Skeletal muscle tissue (tissue), 4 donors: Measurements from ENCODE around the gene POT1. TPM values are rescaled to one million over a fixed set of nuclear protein-coding genes. Genes with fewer than 3 reads are reported as not detected.

Experiments used
- H3K27ac ChIP-seq: one replicate; pipeline ENCODE4 v1.7.0; 2013; ENCODE audit warnings: mild to moderate bottlenecking, low read depth, low read length, inconsistent platforms
- H3K27me3 ChIP-seq, 3 donors: one replicate each; pipeline ENCODE4 v1.7.0; 2013; ENCODE audit warnings: low read length in 3 of 3; ENCODE audit not compliant: control insufficient read depth in 3 of 3, insufficient read depth in 3 of 3
- H3K36me3 ChIP-seq, 3 donors: one replicate each; pipeline ENCODE4 v1.7.0; 2013; ENCODE audit warnings: low read length in 3 of 3; ENCODE audit not compliant: control insufficient read depth in 3 of 3, insufficient read depth in 3 of 3
- H3K4me1 ChIP-seq, 3 donors: one replicate each; pipeline ENCODE4 v1.7.0; 2013; ENCODE audit warnings: low read length in 3 of 3, mild to moderate bottlenecking in 3 of 3; ENCODE audit not compliant: control insufficient read depth in 3 of 3, insufficient read depth in 3 of 3
- H3K4me3 ChIP-seq, 3 donors: one replicate each; pipeline ENCODE4 v1.7.0; 2013; ENCODE audit warnings: low read length in 3 of 3
- H3K9ac ChIP-seq, 3 donors: one replicate each; pipeline ENCODE4 v1.7.0; 2013; ENCODE audit warnings: low read length in 3 of 3, mild to moderate bottlenecking in 3 of 3, moderate library complexity in 2 of 3, low read depth in 1 of 3
- H3K9me3 ChIP-seq, 3 donors: one replicate each; pipeline ENCODE4 v1.7.0; 2013; ENCODE audit warnings: low read length in 3 of 3; ENCODE audit not compliant: control insufficient read depth in 3 of 3
- total RNA-seq: library from RNA; depleted of rRNA; stranded (reverse); fragments of >200 nt; gene quantifications from one replicate; pipeline ENCODE4 v1.2.3, GENCODE V29; 2014
- donor health status: Osteomylitis.

POT1 gene
- total RNA-seq, 1 donor from 2014 or later: 50.1 TPM

GRCh38 chr7:124915242-124915641 is 14.4 kb downstream of the POT1 start:
- Histone ChIP-seq H3K36me3 (peaks cover 0 to 4% (median 0%) of the 10 kb centered on the region in 3 donors), H3K4me3 (no peak overlapping the region), H3K27me3 (no peaks in the 10 kb centered on the region), H3K27ac (no peak overlapping the region), H3K9ac (no peak overlapping the region), H3K9me3 (no peaks in the 10 kb centered on the region), H3K4me1 (no peaks in the 10 kb centered on the region)

- Histone ChIP-seq H3K9ac (no peak overlapping the region), H3K27me3 (no peaks in the 10 kb centered on the region), H3K9me3 (no peaks in the 10 kb centered on the region), H3K36me3 (peaks cover 0 to 4% (median 0%) of the 10 kb centered on the region in 3 donors), H3K4me1 (no peaks in the 10 kb centered on the region), H3K4me3 (no peak overlapping the region), H3K27ac (no peak overlapping the region)
Measured at GRCh38 chr7:124914298-124914697, 15.3 kb downstream of the POT1 start.

GRCh38 chr7:124912972-124913371 is 16.7 kb downstream of the POT1 start:
- Histone ChIP-seq H3K9me3 (no peaks in the 10 kb centered on the region), H3K9ac (no peak overlapping the region), H3K36me3 (peaks cover 0 to 4% (median 0%) of the 10 kb centered on the region in 3 donors), H3K4me1 (no peaks in the 10 kb centered on the region), H3K27ac (no peak overlapping the region), H3K27me3 (no peaks in the 10 kb centered on the region), H3K4me3 (no peak overlapping the region)

- no peak overlapping the region for H3K9ac ChIP-seq
- no peaks in the 10 kb centered on the region for H3K27me3 ChIP-seq
- H3K36me3 ChIP-seq: no peaks in the 10 kb centered on the region
- H3K27ac ChIP-seq: no peak overlapping the region
- H3K9me3 ChIP-seq: no peaks in the 10 kb centered on the region
- no peaks in the 10 kb centered on the region for H3K4me1 ChIP-seq
- no peak overlapping the region for H3K4me3 ChIP-seq
Measured at GRCh38 chr7:124909808-124910207, 19.8 kb downstream of the POT1 start.

GRCh38 chr7:124908259-124908658 is 21.4 kb downstream of the POT1 start:
- H3K4me1 ChIP-seq: no peaks in the 10 kb centered on the region
- no peaks in the 10 kb centered on the region for H3K27me3 ChIP-seq
- H3K9me3 ChIP-seq: no peaks in the 10 kb centered on the region
- H3K4me3 ChIP-seq: no peak overlapping the region
- H3K27ac ChIP-seq: no peak overlapping the region
- no peak overlapping the region for H3K9ac ChIP-seq
- H3K36me3 ChIP-seq: no peaks in the 10 kb centered on the region

- no peaks in the 10 kb centered on the region for H3K27me3 ChIP-seq
- no peaks in the 10 kb centered on the region for H3K36me3 ChIP-seq
- H3K4me3 ChIP-seq: no peak overlapping the region
- no peak overlapping the region for H3K9ac ChIP-seq
- H3K9me3 ChIP-seq: no peaks in the 10 kb centered on the region
- H3K4me1 ChIP-seq: no peaks in the 10 kb centered on the region
- no peak overlapping the region for H3K27ac ChIP-seq
Measured at GRCh38 chr7:124907490-124907889, 22.1 kb downstream of the POT1 start.

GRCh38 chr7:124898531-124898930 is 31.1 kb downstream of the POT1 start:
- Histone ChIP-seq H3K4me1 (peaks cover 0 to 2% (median 0%) of the 10 kb centered on the region in 3 donors), H3K9me3 (no peaks in the 10 kb centered on the region), H3K27me3 (no peaks in the 10 kb centered on the region), H3K36me3 (peaks cover 0 to 4% (median 0%) of the 10 kb centered on the region in 3 donors), H3K4me3 (no peak overlapping the region), H3K27ac (no peak overlapping the region), H3K9ac (no peak overlapping the region)

- Histone ChIP-seq H3K27ac (no peak overlapping the region), H3K4me1 (peaks cover 0 to 2% (median 0%) of the 10 kb centered on the region in 3 donors), H3K36me3 (peaks cover 0 to 12% (median under 1%) of the 10 kb centered on the region in 3 donors), H3K27me3 (no peaks in the 10 kb centered on the region), H3K4me3 (no peak overlapping the region), H3K9ac (no peak overlapping the region), H3K9me3 (no peaks in the 10 kb centered on the region)
Measured at GRCh38 chr7:124896001-124896400, 33.6 kb downstream of the POT1 start.

GRCh38 chr7:124893140-124893827 is 36.3 kb downstream of the POT1 start:
- Histone ChIP-seq H3K36me3 (peaks cover 5 to 11% (median 10%) of the 10 kb centered on the region in 3 donors), H3K9me3 (no peaks in the 10 kb centered on the region), H3K27ac (no peak overlapping the region), H3K4me1 (peaks cover 0 to 2% (median 0%) of the 10 kb centered on the region in 3 donors), H3K27me3 (no peaks in the 10 kb centered on the region), H3K9ac (no peak overlapping the region), H3K4me3 (no peak overlapping the region)

- no peak overlapping the region for H3K4me3 ChIP-seq
- peaks cover 5 to 11% (median 10%) of the 10 kb centered on the region in 3 donors for H3K36me3 ChIP-seq
- no peaks in the 10 kb centered on the region for H3K9me3 ChIP-seq
- no peaks in the 10 kb centered on the region for H3K27me3 ChIP-seq
- no peak overlapping the region for H3K27ac ChIP-seq
- H3K9ac ChIP-seq: no peak overlapping the region
- no peaks in the 10 kb centered on the region for H3K4me1 ChIP-seq
Measured at GRCh38 chr7:124887247-124887646, 42.4 kb downstream of the POT1 start.
